Thyroid gland (tissue), 4 donors: ENCODE measurements around the gene PDPK1. TPM values are rescaled to one million over a fixed set of nuclear protein-coding genes. Genes with fewer than 3 reads are reported as not detected.
"Not testable (repeated sequence)": the region's sequence is repeated elsewhere in the genome, so short reads cannot be mapped to it uniquely, and the experiment has no call there.

Experiments used
- DNase-seq, 2 donors: peaks; one replicate each; pipeline ENCODE4 v3.0.0-alpha.2; 2019
- H3K27ac ChIP-seq, 3 donors: fragments of 200-600 bp; sonication (generic); 1 replicate in 2 of 3; 2 replicates in 1 of 3; pipeline ENCODE4 v1.5.1; 2016 to 2019; ENCODE audit warnings: mild to moderate bottlenecking in 1 of 3, moderate library complexity in 1 of 3
- H3K27me3 ChIP-seq: fragments of 200-600 bp; sonication (generic); one replicate; pipeline ENCODE4 v1.5.1; 2019
- H3K36me3 ChIP-seq, 2 donors: fragments of 200-600 bp; sonication (generic); one replicate each; pipeline ENCODE4 v1.5.1; 2016 to 2019
- H3K4me1 ChIP-seq, 2 donors: fragments of 200-600 bp; sonication (generic); one replicate each; pipeline ENCODE4 v1.5.1; 2017 to 2019
- H3K4me3 ChIP-seq, 3 donors: fragments of 200-600 bp; sonication (generic); replicated peaks in 1 of 3; 1 replicate in 2 of 3; 2 replicates in 1 of 3; pipeline ENCODE4 v1.5.1; 2016; ENCODE audit warnings: mild to moderate bottlenecking in 1 of 3
- H3K9me3 ChIP-seq: fragments of 200-600 bp; sonication (generic); one replicate; pipeline ENCODE4 v1.5.1; 2017
- CTCF ChIP-seq, 6 experiments: fragments of 200-600 bp in 3 of 6; fragments of 450-650 bp in 3 of 6; sonication (generic) in 3 of 6; IDR thresholded peaks; one replicate each; pipeline ENCODE4 v1.5.1; 2016 to 2019; ENCODE audit warnings: antibody characterized with exemption in 6 of 6, mild to moderate bottlenecking in 2 of 6, inconsistent platforms in 1 of 6, moderate library complexity in 1 of 6
- POLR2A ChIP-seq, 2 donors: fragments of 450-650 bp; IDR thresholded peaks; one replicate each; pipeline ENCODE4 v1.6.1; 2017; ENCODE audit warnings: antibody characterized with exemption in 2 of 2, mild to moderate bottlenecking in 2 of 2, moderate library complexity in 1 of 2
- WGBS, 2 donors: methylation state at CpG; one replicate each; pipeline ENCODE4 v1.1.5; 2017; 5-methylcytosine and 5-hydroxymethylcytosine counted together
- intact Hi-C: fragments of 100-400 bp; cut with DNase I; formaldehyde crosslinking; loops from one replicate; pipeline ENCODE4 v1.15.1; 2023
- total RNA-seq, 4 donors: library from RNA; depleted of rRNA; stranded (reverse); fragments of >200 nt; gene quantifications; one replicate each; pipeline ENCODE4 v1.2.3, GENCODE V29; 2016

PDPK1 gene
- total RNA-seq, 4 donors from 2014 or later: 33.3 to 89.0 (median 39.5) TPM

GRCh38 chr16:2596747-2597559 is 59.1 kb downstream of the PDPK1 start:
- no peak overlapping the region for H3K27ac ChIP-seq
- H3K4me1 ChIP-seq: no peaks in the 10 kb centered on the region
- H3K27me3 ChIP-seq: no peaks in the 10 kb centered on the region
- H3K36me3 ChIP-seq: peaks cover 27 to 28% of the 10 kb centered on the region in 2 donors
- H3K9me3 ChIP-seq: no peaks in the 10 kb centered on the region
- 95 to 96% methylated on average over 22 of the region's 24 CpGs for WGBS, 2 donors
- intact Hi-C loops: no loop called here
- DNase-seq: no peak
- no peak overlapping the region for H3K4me3 ChIP-seq
- no peak for TF ChIP-seq POLR2A (IDR thresholded peaks at IDR 0.05)
- no peak for TF ChIP-seq CTCF (IDR thresholded peaks at IDR 0.05)

GRCh38 chr16:2597560-2597902 is 59.7 kb downstream of the PDPK1 start:
- Histone ChIP-seq H3K36me3 (peaks cover 27 to 28% of the 10 kb centered on the region in 2 donors), H3K27me3 (no peaks in the 10 kb centered on the region), H3K27ac (no peak overlapping the region), H3K4me1 (no peaks in the 10 kb centered on the region), H3K9me3 (no peaks in the 10 kb centered on the region), H3K4me3 (no peak overlapping the region)
- intact Hi-C loops: no loop called here
- 96 to 99% methylated on average over 19 to 22 of the region's 22 CpGs for WGBS, 2 donors
- no peak for TF ChIP-seq CTCF (IDR thresholded peaks at IDR 0.05)
- no peak for DNase-seq

- no peak for DNase-seq
- TF ChIP-seq POLR2A (IDR thresholded peaks at IDR 0.05): no peak
- TF ChIP-seq CTCF (IDR thresholded peaks at IDR 0.05): no peak
- WGBS, 2 donors: 94 to 96% methylated on average over 11 to 18 of the region's 21 CpGs
- no peak overlapping the region for H3K27ac ChIP-seq
- no peaks in the 10 kb centered on the region for H3K27me3 ChIP-seq
- H3K36me3 ChIP-seq: peaks cover 27 to 28% of the 10 kb centered on the region in 2 donors
- H3K4me3 ChIP-seq: no peak overlapping the region
- no peaks in the 10 kb centered on the region for H3K4me1 ChIP-seq
- intact Hi-C loops: no loop called here
- no peaks in the 10 kb centered on the region for H3K9me3 ChIP-seq
Observed at GRCh38 chr16:2598133-2598641, 60.4 kb downstream of the PDPK1 start.

- no peaks in the 10 kb centered on the region for H3K4me1 ChIP-seq
- DNase-seq: no peak
- H3K27me3 ChIP-seq: no peaks in the 10 kb centered on the region
- no peak overlapping the region for H3K4me3 ChIP-seq
- H3K27ac ChIP-seq: no peak overlapping the region
- WGBS, 2 donors: 89 to 91% methylated on average over 7 to 9 of the region's 9 CpGs
- H3K9me3 ChIP-seq: no peaks in the 10 kb centered on the region
- intact Hi-C loops: no loop called here
- peaks cover 27 to 28% of the 10 kb centered on the region in 2 donors for H3K36me3 ChIP-seq
- TF ChIP-seq CTCF (IDR thresholded peaks at IDR 0.05): no peak
- TF ChIP-seq POLR2A (IDR thresholded peaks at IDR 0.05): no peak
Observed at GRCh38 chr16:2598723-2599122, 60.9 kb downstream of the PDPK1 start.

- DNase-seq, H3K27me3 ChIP-seq, H3K27ac ChIP-seq, H3K9me3 ChIP-seq, H3K4me1 ChIP-seq, H3K4me3 ChIP-seq, intact Hi-C loops: not testable (repeated sequence)
- no CpG with 5 or more reads among the region's 6 CpGs for WGBS, 2 donors
- H3K36me3 ChIP-seq: peaks cover 27 to 28% of the 10 kb centered on the region in 2 donors
Observed at GRCh38 chr16:2599165-2599564, 61.3 kb downstream of the PDPK1 start.

GRCh38 chr16:2599785-2600184 is 62.0 kb downstream of the PDPK1 start:
- H3K4me3 ChIP-seq, H3K4me1 ChIP-seq, H3K27me3 ChIP-seq, DNase-seq, intact Hi-C loops, H3K27ac ChIP-seq, H3K9me3 ChIP-seq: not testable (repeated sequence)
- 90 to 91% methylated on average over 12 of the region's 12 CpGs for WGBS, 2 donors
- peaks cover 27 to 28% of the 10 kb centered on the region in 2 donors for H3K36me3 ChIP-seq

- DNase-seq, H3K27me3 ChIP-seq, intact Hi-C loops, H3K4me1 ChIP-seq, H3K27ac ChIP-seq, H3K9me3 ChIP-seq, H3K4me3 ChIP-seq: not testable (repeated sequence)
- WGBS, 2 donors: 89 to 95% methylated on average over 6 to 7 of the region's 12 CpGs
- peaks cover 23 to 25% of the 10 kb centered on the region in 2 donors for H3K36me3 ChIP-seq
Observed at GRCh38 chr16:2601301-2602025, 63.6 kb downstream of the PDPK1 start.

- DNase-seq, H3K4me1 ChIP-seq, H3K9me3 ChIP-seq, H3K27ac ChIP-seq, H3K27me3 ChIP-seq, intact Hi-C loops, H3K4me3 ChIP-seq: not testable (repeated sequence)
- WGBS, 2 donors: 90 to 99% methylated on average over 7 of the region's 7 CpGs
- H3K36me3 ChIP-seq: peaks cover 17 to 18% of the 10 kb centered on the region in 2 donors
Observed at GRCh38 chr16:2602175-2602574, 64.4 kb downstream of the PDPK1 start.
